K562 (cell line): Measurements from ENCODE around the gene CUL9. TPM values are rescaled to one million over a fixed set of nuclear protein-coding genes. Genes with fewer than 3 reads are reported as not detected.
A peak's percentile ranks its signal among the peaks of the same experiment; 100 is the strongest.

Experiments used
- ATAC-seq: fragments of 200-7000 bp; cut with Tn5 transposase; 3 replicates; pipeline ENCODE4 v1.9.1; 2020; ENCODE audit warnings: moderate library complexity
- BruUV-seq: library from RNA; stranded (reverse); fragments of 400-500 nt; replicated peaks from 2 replicates; lab custom pipeline; 2021; lab: Mats Ljungman, UMichigan
- CTCF ChIA-PET: fragments of 300-600 bp; formaldehyde crosslinking; extraction: SDS; loops from one replicate; lab custom pipeline; 2021; ENCODE audit warnings: low intra/inter-chr PET ratio; lab: Yijun Ruan, JAX
- POLR2A ChIA-PET: fragments of 300-600, 350-650 bp; sonication (Branson Sonifier 250); formaldehyde crosslinking; extraction: SDS; loops from one replicate; lab custom pipeline; 2021; ENCODE audit warnings: antibody characterized with exemption, inconsistent platforms; lab: Yijun Ruan, JAX
- DNase-seq, 4 experiments: peaks; one replicate each; pipeline versions ENCODE4 v3.0.0 to v3.0.0-alpha.2; 2011 to 2018; ENCODE audit warnings: low spot score in 3 of 4, mixed read lengths in 3 of 4; ENCODE audit errors: extremely low read depth in 1 of 4
- FAIRE-seq: peaks from 2 replicates; lab custom pipeline; 2011; peaks lifted over from hg19 to GRCh38; lab: Jason Lieb, UNC
- H2AFZ ChIP-seq: 2 replicates; pipeline ENCODE4 v1.6.0; 2011; ENCODE audit warnings: low read depth, low read length, control low read depth, inconsistent platforms
- H3K27ac ChIP-seq: fragments of 200-600 bp; 3 replicates; pipeline ENCODE4 v1.8.0; 2011; ENCODE audit warnings: low read depth, mild to moderate bottlenecking, control low read depth, inconsistent platforms, low read length, moderate library complexity, mixed read lengths; ENCODE audit errors: extremely low read depth
- H3K27me3 ChIP-seq, 2 experiments: fragments of 300-600 bp in 1 of 2; 2 replicates in 1 of 2; 3 replicates in 1 of 2; pipeline versions ENCODE4 v1.6.0 to v1.8.0; 2011; ENCODE audit warnings: inconsistent platforms in 2 of 2, low read length in 2 of 2, mild to moderate bottlenecking in 1 of 2, mixed read lengths in 1 of 2, moderate library complexity in 1 of 2; ENCODE audit not compliant: control insufficient read depth in 2 of 2, insufficient read depth in 2 of 2
- H3K36me3 ChIP-seq: fragments of 300-600 bp; 3 replicates; pipeline ENCODE4 v1.8.0; 2011; ENCODE audit warnings: mild to moderate bottlenecking, low read length, inconsistent platforms; ENCODE audit not compliant: control insufficient read depth, insufficient read depth
- H3K4me1 ChIP-seq, 2 experiments: fragments of 200-600 bp in 1 of 2; replicated peaks in 1 of 2; 2 replicates in 1 of 2; 3 replicates in 1 of 2; pipeline versions ENCODE4 v1.5.1 to v1.8.0; 2011; ENCODE audit warnings: inconsistent platforms in 2 of 2, low read length in 2 of 2, mild to moderate bottlenecking in 1 of 2, mixed read lengths in 1 of 2, moderate library complexity in 1 of 2; ENCODE audit not compliant: control insufficient read depth in 2 of 2, insufficient read depth in 2 of 2
- H3K4me2 ChIP-seq: 2 replicates; pipeline ENCODE4 v1.6.1; 2011; ENCODE audit warnings: low read length, control low read depth, inconsistent platforms, mixed read lengths; ENCODE audit not compliant: insufficient read depth
- H3K4me3 ChIP-seq: fragments of 200-600 bp; sonication (generic), shearing (Covaris generic); 2 replicates; pipeline ENCODE4 v1.5.1; 2016; ENCODE audit warnings: control low read depth, inconsistent platforms
- H3K79me2 ChIP-seq: fragments of 200-600 bp; 3 replicates; pipeline ENCODE4 v1.8.0; 2011; ENCODE audit warnings: low read length, inconsistent platforms; ENCODE audit not compliant: control insufficient read depth, insufficient read depth
- H3K9ac ChIP-seq, 2 experiments: 2 replicates each; pipeline versions ENCODE4 v1.6.0 to v1.6.1; 2011; ENCODE audit warnings: low read depth in 2 of 2, low read length in 2 of 2, control low read depth in 1 of 2, inconsistent platforms in 1 of 2, mild to moderate bottlenecking in 1 of 2, mixed read lengths in 1 of 2; ENCODE audit not compliant: insufficient read depth in 1 of 2
- H3K9me1 ChIP-seq: one replicate; pipeline ENCODE4 v1.6.0; 2011; ENCODE audit warnings: inconsistent platforms, mild to moderate bottlenecking, low read length, moderate library complexity; ENCODE audit not compliant: control insufficient read depth, insufficient read depth
- H3K9me3 ChIP-seq: replicated peaks from 2 replicates; pipeline ENCODE4 v1.5.1; 2011; ENCODE audit warnings: low read depth, low read length, inconsistent platforms; ENCODE audit not compliant: control insufficient read depth, insufficient read depth
- H4K20me1 ChIP-seq: replicated peaks from 2 replicates; pipeline ENCODE4 v1.6.1; 2011; ENCODE audit warnings: low read length, inconsistent platforms, mixed read lengths; ENCODE audit not compliant: control insufficient read depth, insufficient read depth
- ARHGAP35 ChIP-seq: fragments of 450-650 bp; IDR thresholded peaks from 2 replicates; pipeline ENCODE4 v1.6.1; 2018; ENCODE audit not compliant: partially characterized antibody
- CBFA2T3 ChIP-seq: fragments of 450-650 bp; IDR thresholded peaks from 2 replicates; pipeline ENCODE4 v1.6.1; 2017
- CSDE1 ChIP-seq, 2 experiments: fragments of 450-650 bp; IDR thresholded peaks; 2 replicates each; pipeline ENCODE4 v1.6.1; 2016; ENCODE audit warnings: mild to moderate bottlenecking in 1 of 2
- CXXC5 ChIP-seq: fragments of 250-450 bp; sonication (Bioruptor Pico); IDR thresholded peaks from 2 replicates; pipeline ENCODE4 v1.8.0; 2022; ENCODE audit warnings: inconsistent platforms, mild to moderate bottlenecking, moderate library complexity
- EP300 ChIP-seq: IDR thresholded peaks from 2 replicates; pipeline ENCODE4 v1.6.1; 2012; ENCODE audit warnings: low read length, improper control_type of control experiment
- HLTF ChIP-seq: fragments of 450-650 bp; IDR thresholded peaks from 2 replicates; pipeline ENCODE4 v1.6.1; 2016
- HMBOX1 ChIP-seq: sonication (generic); IDR thresholded peaks from 2 replicates; pipeline ENCODE4 v1.6.1; 2016
- HNRNPLL ChIP-seq: fragments of 200-400 bp; formaldehyde crosslinking; IDR thresholded peaks from 2 replicates; pipeline ENCODE4 v1.6.1; 2017; ENCODE audit warnings: low read length, low read depth, mild to moderate bottlenecking; ENCODE audit not compliant: poor library complexity, severe bottlenecking
- MIER1 ChIP-seq: fragments of 450-650 bp; IDR thresholded peaks from 2 replicates; pipeline ENCODE4 v1.6.1; 2016; ENCODE audit warnings: antibody characterized with exemption, mild to moderate bottlenecking, low read depth
- NR0B1 ChIP-seq: fragments of 450-650 bp; IDR thresholded peaks from one replicate; pipeline ENCODE4 v1.6.1; 2018; ENCODE audit warnings: mild to moderate bottlenecking, moderate library complexity; ENCODE audit not compliant: partially characterized antibody
- SAFB ChIP-seq: fragments of 200-400 bp; formaldehyde crosslinking; IDR thresholded peaks from 2 replicates; pipeline ENCODE4 v1.6.1; 2017; ENCODE audit warnings: low read depth, low read length, borderline replicate concordance
- STAT6 ChIP-seq: sonication (generic); formaldehyde crosslinking; IDR thresholded peaks from 2 replicates; pipeline ENCODE4 v1.8.1; 2023; ENCODE audit warnings: mild to moderate bottlenecking, missing genetic modification reagents
- ZBTB33 ChIP-seq: sonication (generic); formaldehyde crosslinking; IDR thresholded peaks from 2 replicates; pipeline ENCODE4 v1.8.1; 2023; ENCODE audit warnings: mild to moderate bottlenecking, missing genetic modification reagents
- ZNF76 ChIP-seq: fragments of 250-450 bp; sonication (Bioruptor Pico); IDR thresholded peaks from 2 replicates; pipeline ENCODE4 v1.4.0; 2020; ENCODE audit warnings: mild to moderate bottlenecking, moderate library complexity, borderline replicate concordance
- WGBS: fragments of 100-300 bp; shearing (Covaris generic); methylation state at CpG from one replicate; pipeline ENCODE4 v1.1.6; 2016; ENCODE audit warnings: low coverage, mixed read lengths; ENCODE audit not compliant: insufficient coverage; ENCODE audit errors: missing lambda C conversion rate; 5-methylcytosine and 5-hydroxymethylcytosine counted together
- in situ Hi-C: fragments of 300-500 bp; cut with MboI; formaldehyde crosslinking; loops from 4 replicates; pipeline ENCODE4 v1.15.0; 2018; ENCODE audit warnings: inconsistent platforms, mixed read lengths
- intact Hi-C: fragments of 100-400 bp; cut with micrococcal nuclease; formaldehyde crosslinking; loops from 2 replicates; pipeline ENCODE4 v1.14.2; 2022
- polyA plus RNA-seq, 8 experiments: library from polyadenylated mRNA; depleted of rRNA in 4 of 8; stranded (reverse) in 5 of 8; unstranded in 3 of 8; fragments of >200 nt; fragmentation: Nextera tagmentation in 2 of 8; fragmentation: Illumina TruSeq in 1 of 8; extraction: Ambion mirVana in 2 of 8; extraction: Trizol in 1 of 8; gene quantifications; 2 replicates each; pipeline versions ENCODE4 v1.2.1 to v1.2.3, GENCODE V29; 2011 to 2014; ENCODE audit warnings: inconsistent platforms in 1 of 8, missing spikeins in 1 of 8
- total RNA-seq, 7 experiments: library from RNA; depleted of rRNA in 6 of 7; stranded (reverse); fragments of >200 nt in 6 of 7; fragmentation: Illumina TruSeq in 2 of 7; extraction: Trizol in 2 of 7; gene quantifications; 2 replicates each; pipeline versions ENCODE4 v1.2.1 to v1.2.3, GENCODE V29; 2011 to 2021; ENCODE audit warnings: low replicate concordance in 1 of 7

CUL9 gene
- total and polyA plus RNA-seq, 9 of the 15 experiments (the other 6 are each of a cell fraction or from before 2014, with no cell fraction given): 0.50 to 20.7 (median 6.6) TPM

- DNase-seq (peak in 2 of 4 experiments; percentile 47 to 60), ATAC-seq (no peak), FAIRE-seq (no peak)
- Histone ChIP-seq H4K20me1 (no peaks in the 10 kb centered on the region), H3K9me1 (no peaks in the 10 kb centered on the region), H3K4me1 (peaks cover 37 to 51% of the 10 kb centered on the region in 2 experiments), H3K9me3 (no peaks in the 10 kb centered on the region), H3K4me2 (peak overlapping the region; percentile 99), H3K36me3 (peaks cover 66% of the 10 kb centered on the region; the same call in 2 of the 3 replicates), H3K27ac (peak overlapping the region; percentile 85), H3K27me3 (no peaks in the 10 kb centered on the region), H3K79me2 (peaks cover 24% of the 10 kb centered on the region; the same call in 2 of the 3 replicates), H2AFZ (peak overlapping the region; percentile 48; the same call in 1 of the 2 replicates), H3K9ac (peak overlapping the region; percentile 15 to 77; a peak in 3 of 4 replicates), H3K4me3 (peak overlapping the region; percentile 68)
- ChIA-PET CTCF (no interaction called here), POLR2A (interaction anchor here (0.6 to 4.0 kb wide), 4 partner anchors 8 to 393 kb away, joined by 3 to 40 read pairs (median 8); partner anchors contain the start of genes POLH, SRF and XPO5)
- intact Hi-C loops: no loop called here
- in situ Hi-C loops: no loop called here
- no TSS peak for BruUV-seq
- 58% methylated on average over 1 of the region's 4 CpGs for WGBS
- peak; percentile 78 for TF ChIP-seq CBFA2T3
- no peak for TF ChIP-seq SAFB
- TF ChIP-seq CXXC5: no peak
- TF ChIP-seq ZNF76: 0 out of 2 replicates have a peak, but pooled peaks have one; percentile 13
- TF ChIP-seq NR0B1: no peak
- no peak for TF ChIP-seq ARHGAP35
- 0 out of 2 replicates have a peak, but pooled peaks have one; percentile 59 for TF ChIP-seq MIER1
- 0 out of 4 replicates have a peak, but pooled peaks of 1 of the 2 experiments have one; percentile 65 for TF ChIP-seq CSDE1 (IDR thresholded peaks at IDR 0.05)
- TF ChIP-seq STAT6: no peak
- TF ChIP-seq EP300: peak; percentile 46; the same call in 1 of the 2 replicates
- TF ChIP-seq HNRNPLL: no peak
- peak; percentile 70 for TF ChIP-seq ZBTB33
- peak; percentile 88; the same call in 1 of the 2 replicates for TF ChIP-seq HLTF
- peak; percentile 44; the same call in 1 of the 2 replicates for TF ChIP-seq HMBOX1
These were observed 1.4 kb downstream of the CUL9 start for GRCh38 chr6:43183441-43183840.
